ENCODE data around the gene PMP22. TPM values are rescaled to one million over a fixed set of nuclear protein-coding genes. Genes with fewer than 3 reads are reported as not detected.
A peak's percentile ranks its signal among the peaks of the same experiment; 100 is the strongest.

Gene PMP22
- total RNA-seq, 1 experiment from 2014 or later = 103 TPM

DNA sequence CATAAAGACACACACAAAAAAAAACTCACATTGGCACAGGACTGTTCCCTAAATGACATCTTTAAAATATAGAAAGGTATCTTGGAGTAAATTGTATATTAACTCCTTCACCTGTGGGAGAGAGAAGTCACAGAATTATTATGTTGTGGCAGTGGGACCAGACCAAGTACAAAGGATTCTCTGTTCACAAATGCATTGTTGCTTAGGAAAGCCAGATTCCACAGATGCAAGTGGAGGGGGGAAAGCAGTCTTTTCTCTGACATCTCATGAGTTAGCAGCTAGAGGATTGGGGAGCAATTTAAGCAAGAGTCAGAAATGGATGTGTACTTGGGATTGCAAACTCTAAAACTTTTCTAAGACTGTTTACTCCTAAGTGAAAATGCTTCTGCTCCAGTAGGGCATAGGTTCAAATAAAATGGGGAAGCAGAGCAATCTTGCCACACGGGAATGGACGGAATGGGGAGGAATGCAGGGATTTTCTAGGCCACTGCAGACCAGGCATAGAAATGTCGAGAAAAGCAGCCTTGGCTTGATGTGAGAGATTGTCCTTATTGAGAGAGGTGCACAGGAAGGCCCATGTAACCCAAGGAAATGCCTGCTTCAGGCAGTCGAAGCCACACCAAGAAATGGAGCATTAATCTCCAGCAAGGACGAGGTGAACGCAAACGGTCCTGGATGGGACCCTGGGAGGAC lies 4.1 kb upstream of the PMP22 start:
- Histone ChIP-seq H3K4me1 (replicated peaks) (peaks cover 37% of the 10 kb centered on the region), H3K4me3 (no peak overlapping the region), H3K36me3 (no peaks in the 10 kb centered on the region), H3K27ac (no peak overlapping the region), H3K27me3 (replicated peaks) (no peaks in the 10 kb centered on the region), H3K9me3 (replicated peaks) (no peaks in the 10 kb centered on the region)
- no peak for DNase-seq (ENCODE audit: low read depth in 1 of 2, low spot score in 2 of 2)

DNA sequence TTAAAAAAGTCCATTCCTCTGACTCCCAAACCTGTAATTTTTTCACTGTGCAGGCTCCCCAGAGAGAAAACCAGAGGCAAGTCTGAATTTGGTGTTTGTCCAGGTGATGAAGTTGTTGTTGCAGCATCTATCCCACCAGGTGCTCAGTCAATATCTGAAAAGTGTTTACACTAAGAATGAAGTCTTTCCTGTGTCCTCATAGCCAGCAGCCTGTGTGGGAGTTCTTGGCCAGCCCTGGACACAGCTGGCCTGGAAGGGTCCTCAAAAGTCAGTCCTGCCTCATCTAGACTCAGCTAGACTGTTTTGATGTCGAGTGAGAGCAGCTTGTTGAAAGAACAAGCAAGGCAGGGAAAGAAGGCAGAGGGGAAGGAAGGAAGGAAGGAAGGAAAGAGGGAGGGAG lies 3.3 kb upstream of the PMP22 start:
- no peak for DNase-seq (ENCODE audit: low read depth in 1 of 2, low spot score in 2 of 2)
- Histone ChIP-seq H3K4me1 (replicated peaks) (peaks cover 36% of the 10 kb centered on the region), H3K27ac (no peak overlapping the region), H3K36me3 (no peaks in the 10 kb centered on the region), H3K27me3 (replicated peaks) (no peaks in the 10 kb centered on the region), H3K4me3 (no peak overlapping the region), H3K9me3 (replicated peaks) (no peaks in the 10 kb centered on the region)

DNA sequence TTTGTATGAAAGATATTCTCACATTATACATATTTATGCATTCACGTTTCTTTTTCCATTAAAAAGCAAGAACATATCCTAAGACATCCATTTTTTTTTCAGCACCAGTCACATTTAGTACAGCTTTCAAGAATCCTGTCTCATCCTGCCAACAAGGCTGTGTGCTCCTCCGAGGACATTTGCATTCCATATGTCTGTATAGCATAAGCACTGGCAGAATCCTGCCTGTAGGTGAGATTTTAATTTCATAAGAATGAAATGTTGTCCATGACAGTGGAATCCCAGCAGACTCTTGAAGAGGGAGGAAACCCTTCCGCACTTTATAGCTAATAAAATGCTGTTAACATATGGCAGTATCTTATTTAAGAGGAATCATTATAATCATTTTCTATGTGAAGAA lies 2.9 kb upstream of the PMP22 start:
- H3K4me3 ChIP-seq = no peak overlapping the region
- peaks cover 38% of the 10 kb centered on the region for H3K4me1 ChIP-seq (replicated peaks)
- H3K36me3 ChIP-seq = no peaks in the 10 kb centered on the region
- no peaks in the 10 kb centered on the region for H3K27me3 ChIP-seq (replicated peaks)
- no peak overlapping the region for H3K27ac ChIP-seq
- no peaks in the 10 kb centered on the region for H3K9me3 ChIP-seq (replicated peaks)
- DNase-seq (ENCODE audit: low read depth in 1 of 2, low spot score in 2 of 2) = no peak

DNA sequence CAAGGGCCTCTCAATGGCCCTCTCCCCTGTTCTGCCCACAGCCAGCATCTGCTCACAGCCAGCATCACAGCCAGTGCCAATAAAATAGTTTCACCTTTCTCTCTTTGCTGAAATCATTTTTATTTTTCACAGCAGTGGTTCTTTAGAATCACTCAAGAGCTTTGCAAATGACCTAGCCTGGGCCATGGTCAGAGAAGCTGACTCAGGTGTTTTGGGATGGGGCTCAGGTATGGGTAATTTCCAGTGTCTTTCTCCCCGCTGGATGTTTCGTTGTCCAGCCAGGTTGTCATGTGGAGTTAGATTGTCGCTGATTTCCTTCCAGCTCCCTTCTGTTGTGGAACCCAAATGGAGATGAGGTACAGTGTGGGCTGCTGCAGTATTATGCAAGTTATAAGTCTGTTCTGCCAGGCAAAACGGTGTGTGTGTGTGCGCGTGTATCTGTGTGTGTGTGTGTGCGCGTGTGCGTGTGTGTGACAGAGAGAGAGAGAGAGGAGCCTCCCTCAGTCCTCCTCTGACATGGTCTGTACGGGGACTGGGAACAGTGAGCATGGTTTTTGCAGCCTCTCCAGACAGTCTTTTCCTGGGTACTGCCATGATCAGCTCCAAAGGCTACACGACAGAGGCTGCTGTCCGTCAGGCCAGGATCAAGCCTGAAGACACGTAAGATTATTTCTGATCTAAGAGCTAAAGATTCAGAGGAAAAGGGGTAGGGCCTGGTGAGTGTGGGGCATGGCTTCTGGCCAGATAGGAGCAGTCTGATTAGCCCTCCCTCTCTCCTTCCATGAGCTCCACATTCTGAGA lies 1.4 kb upstream of the PMP22 start:
- Histone ChIP-seq H3K27ac (no peak overlapping the region), H3K4me1 (replicated peaks) (peaks cover 28% of the 10 kb centered on the region), H3K9me3 (replicated peaks) (no peaks in the 10 kb centered on the region), H3K36me3 (peaks cover 3% of the 10 kb centered on the region; the same call in 1 of the 2 replicates), H3K27me3 (replicated peaks) (no peaks in the 10 kb centered on the region), H3K4me3 (no peak overlapping the region)
- no peak for DNase-seq (ENCODE audit: low read depth in 1 of 2, low spot score in 2 of 2)

DNA sequence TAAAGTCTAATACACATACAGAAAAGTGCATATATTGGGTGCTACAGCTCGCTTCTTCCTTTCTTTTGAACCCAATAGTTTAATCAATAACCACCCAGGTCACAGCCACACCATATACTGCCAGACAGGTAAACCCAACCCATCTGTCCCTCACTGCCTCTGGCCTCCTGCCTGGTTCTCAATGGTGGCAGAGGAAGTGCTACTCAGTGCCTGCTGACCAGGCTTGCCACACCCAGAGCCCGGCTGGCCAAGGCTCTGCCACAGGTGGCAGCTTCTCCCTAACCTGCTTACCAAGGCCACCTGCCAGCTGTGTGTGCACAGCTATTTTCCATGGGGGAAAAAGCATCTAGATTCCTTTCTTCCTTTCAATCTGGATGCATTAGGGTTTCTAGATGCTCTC lies 584 bp downstream of the PMP22 start:
- H3K27me3 ChIP-seq (replicated peaks) = no peaks in the 10 kb centered on the region
- H3K4me3 ChIP-seq = no peak overlapping the region
- no peaks in the 10 kb centered on the region for H3K9me3 ChIP-seq (replicated peaks)
- no peak for DNase-seq (ENCODE audit: low read depth in 1 of 2, low spot score in 2 of 2)
- peaks cover 21% of the 10 kb centered on the region for H3K4me1 ChIP-seq (replicated peaks)
- H3K36me3 ChIP-seq = peaks cover 20% of the 10 kb centered on the region
- no peak overlapping the region for H3K27ac ChIP-seq

DNA sequence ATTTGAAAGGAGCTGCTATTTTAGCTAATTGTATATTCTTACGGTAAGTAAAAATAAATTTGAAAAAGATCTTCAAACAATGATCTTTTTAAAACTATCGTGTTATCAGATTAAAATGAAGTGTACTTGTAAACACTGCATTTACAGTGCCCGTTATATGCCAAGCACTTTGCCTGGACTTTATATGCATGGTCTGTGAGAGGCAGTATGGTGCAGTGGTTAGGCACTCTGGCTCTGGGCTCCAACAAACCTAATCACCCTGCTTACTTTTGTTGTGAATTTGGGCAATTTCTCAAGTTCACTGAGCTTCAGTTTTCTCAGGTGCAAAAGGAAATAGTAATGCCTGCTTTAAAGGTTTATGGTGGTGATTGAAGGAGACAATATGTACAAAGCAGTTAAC lies 1.4 kb downstream of the PMP22 start:
- H3K4me3 ChIP-seq = no peak overlapping the region
- H3K27ac ChIP-seq = peak overlapping the region; percentile 74

DNA sequence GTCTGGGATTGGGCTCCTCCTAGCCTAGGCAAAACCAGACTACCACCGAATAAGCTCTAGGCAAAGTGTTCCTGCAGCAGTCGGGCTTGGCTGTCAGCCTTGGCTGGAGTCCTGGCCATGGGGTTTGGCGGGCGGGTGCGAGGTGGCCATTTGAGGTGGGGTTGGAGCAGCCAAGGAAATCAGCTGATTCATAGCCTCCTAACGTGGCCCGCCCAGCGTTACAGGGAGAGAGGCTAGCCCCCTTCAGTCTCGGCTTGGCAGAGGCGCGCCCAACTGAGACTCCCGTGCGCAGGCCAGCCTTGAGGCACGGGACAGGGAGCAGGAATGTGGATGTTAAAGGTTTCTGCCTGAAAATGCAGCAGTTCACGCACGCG lies 1.9 kb downstream of the PMP22 start:
- DNase-seq (ENCODE audit: low read depth in 1 of 2, low spot score in 2 of 2) = peak; percentile 72 to 87
- H3K36me3 ChIP-seq = peaks cover 33% of the 10 kb centered on the region
- no peaks in the 10 kb centered on the region for H3K27me3 ChIP-seq (replicated peaks)
- peaks cover 22% of the 10 kb centered on the region for H3K4me1 ChIP-seq (replicated peaks)
- no peaks in the 10 kb centered on the region for H3K9me3 ChIP-seq (replicated peaks)
- H3K27ac ChIP-seq = peak overlapping the region; percentile 74
- H3K4me3 ChIP-seq = peak overlapping the region; percentile 57

More for the DNA sequence above, 1.4 kb downstream of the PMP22 start:
- no peak for DNase-seq (ENCODE audit: low read depth in 1 of 2, low spot score in 2 of 2)
- Histone ChIP-seq H3K4me1 (replicated peaks) (peaks cover 21% of the 10 kb centered on the region), H3K9me3 (replicated peaks) (no peaks in the 10 kb centered on the region), H3K36me3 (peaks cover 28% of the 10 kb centered on the region), H3K27me3 (replicated peaks) (no peaks in the 10 kb centered on the region)

DNA sequence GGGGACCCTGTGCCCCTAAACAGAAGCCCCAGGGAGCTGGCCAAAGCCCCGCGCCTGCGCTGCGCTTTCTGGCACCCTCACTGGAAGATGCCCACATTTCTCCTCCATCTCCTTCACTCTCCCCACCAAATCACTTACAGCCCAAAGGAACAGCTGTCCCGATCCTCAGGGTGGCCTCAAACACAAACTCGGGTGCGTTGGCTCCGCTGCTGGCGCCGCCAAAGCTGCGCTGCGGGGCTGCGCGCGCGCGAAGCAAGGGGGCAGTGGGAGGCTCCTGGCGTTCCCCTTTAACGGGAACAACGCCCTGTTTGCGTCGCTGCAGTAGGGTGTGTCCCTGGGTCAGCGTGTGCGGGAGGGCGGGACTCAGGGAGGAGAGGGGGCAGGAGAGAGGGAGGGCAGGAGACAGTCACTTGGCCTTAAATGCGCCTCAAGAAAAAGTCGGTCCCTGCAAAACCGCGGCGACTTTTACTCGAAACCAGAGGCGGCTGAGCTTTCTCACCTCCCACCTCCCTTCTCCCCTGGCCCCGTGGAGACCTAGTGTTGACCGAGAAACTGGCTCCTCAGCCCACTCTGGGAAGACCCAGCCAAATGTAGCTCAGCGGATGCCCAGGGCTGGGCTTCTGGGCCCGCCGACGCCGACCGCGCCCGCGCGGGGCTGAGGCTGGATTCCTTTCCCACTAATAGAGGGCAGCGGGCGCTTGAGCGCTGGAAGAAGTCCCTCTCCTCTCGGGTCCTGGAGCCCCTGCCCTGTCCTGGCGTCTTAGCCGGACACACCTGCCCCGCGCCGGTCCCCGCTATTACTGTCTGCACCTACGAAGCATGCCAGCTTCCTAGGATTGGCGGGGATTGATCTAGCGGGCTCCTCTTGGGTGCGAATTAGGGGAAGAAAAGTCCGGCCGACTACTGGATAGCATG lies 2.6 kb downstream of the PMP22 start:
- H3K4me1 ChIP-seq (replicated peaks) = peaks cover 28% of the 10 kb centered on the region
- H3K9me3 ChIP-seq (replicated peaks) = no peaks in the 10 kb centered on the region
- H3K27me3 ChIP-seq (replicated peaks) = no peaks in the 10 kb centered on the region
- peak overlapping the region; percentile 74 for H3K27ac ChIP-seq
- peaks cover 39% of the 10 kb centered on the region for H3K36me3 ChIP-seq
- DNase-seq (ENCODE audit: low read depth in 1 of 2, low spot score in 2 of 2) = peak; percentile 92 to 95
- H3K4me3 ChIP-seq = peak overlapping the region; percentile 57

DNA sequence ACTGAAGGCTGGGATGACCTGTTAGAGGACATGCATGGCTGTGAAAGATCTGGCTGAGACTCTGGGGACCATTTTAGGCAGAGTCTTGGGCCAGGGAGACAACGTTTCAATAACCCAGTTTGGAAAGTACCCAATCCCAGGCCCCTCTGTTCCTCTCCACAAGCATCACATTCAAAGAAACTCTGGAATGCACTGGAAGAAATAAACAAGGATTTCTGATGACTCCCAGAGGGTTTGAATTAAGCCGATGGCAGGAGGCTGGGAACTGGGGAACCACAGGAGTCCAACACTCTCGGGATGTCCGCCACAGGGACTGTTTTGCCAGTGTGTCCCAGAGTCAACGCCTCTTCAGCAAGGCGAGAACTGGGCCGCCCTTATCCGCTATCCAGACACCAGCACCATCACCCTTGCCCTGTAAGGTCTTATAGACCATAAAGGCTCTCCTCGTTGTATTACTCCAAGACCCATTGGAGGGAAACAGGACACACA lies 3.3 kb downstream of the PMP22 start:
- peak overlapping the region; percentile 74 for H3K27ac ChIP-seq
- peak overlapping the region; percentile 57 for H3K4me3 ChIP-seq
- peaks cover 35% of the 10 kb centered on the region for H3K4me1 ChIP-seq (replicated peaks)
- peak; percentile 51 to 62 for DNase-seq (ENCODE audit: low read depth in 1 of 2, low spot score in 2 of 2)
- H3K9me3 ChIP-seq (replicated peaks) = no peaks in the 10 kb centered on the region
- peaks cover 46% of the 10 kb centered on the region for H3K36me3 ChIP-seq
- no peaks in the 10 kb centered on the region for H3K27me3 ChIP-seq (replicated peaks)

DNA sequence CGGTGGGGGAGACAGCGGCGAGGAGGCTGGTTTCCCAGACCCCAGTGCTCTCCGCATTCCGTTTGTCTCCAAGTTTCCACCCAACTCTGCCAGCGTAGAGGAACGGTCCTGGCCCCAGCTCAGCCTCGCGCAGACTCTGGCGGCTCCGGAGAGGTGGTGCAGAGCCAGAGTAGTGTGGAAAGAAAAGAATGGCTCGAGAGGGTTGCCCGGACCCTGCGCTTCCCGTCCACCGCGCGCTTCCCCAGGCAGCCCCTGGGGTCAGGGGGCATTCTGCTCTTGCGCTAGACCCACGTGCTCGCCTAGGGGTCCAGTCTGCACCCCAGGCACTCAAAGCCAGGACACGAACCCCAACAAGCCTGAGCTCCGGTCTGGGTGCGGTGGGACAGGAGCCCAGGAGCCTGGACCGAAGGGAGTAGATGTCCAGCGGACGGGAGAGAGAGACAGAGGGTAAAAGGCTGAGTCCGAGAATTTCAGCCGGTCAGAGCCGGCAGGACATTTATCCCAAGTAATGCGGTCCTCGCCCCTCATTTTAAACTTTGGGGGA lies 3.8 kb downstream of the PMP22 start:
- peak overlapping the region; percentile 57 for H3K4me3 ChIP-seq
- H3K27ac ChIP-seq = peak overlapping the region; percentile 74
- peak; percentile 64 to 80 for DNase-seq (ENCODE audit: low read depth in 1 of 2, low spot score in 2 of 2)
- no peaks in the 10 kb centered on the region for H3K9me3 ChIP-seq (replicated peaks)
- H3K27me3 ChIP-seq (replicated peaks) = no peaks in the 10 kb centered on the region
- H3K4me1 ChIP-seq (replicated peaks) = peaks cover 35% of the 10 kb centered on the region
- peaks cover 52% of the 10 kb centered on the region for H3K36me3 ChIP-seq

DNA sequence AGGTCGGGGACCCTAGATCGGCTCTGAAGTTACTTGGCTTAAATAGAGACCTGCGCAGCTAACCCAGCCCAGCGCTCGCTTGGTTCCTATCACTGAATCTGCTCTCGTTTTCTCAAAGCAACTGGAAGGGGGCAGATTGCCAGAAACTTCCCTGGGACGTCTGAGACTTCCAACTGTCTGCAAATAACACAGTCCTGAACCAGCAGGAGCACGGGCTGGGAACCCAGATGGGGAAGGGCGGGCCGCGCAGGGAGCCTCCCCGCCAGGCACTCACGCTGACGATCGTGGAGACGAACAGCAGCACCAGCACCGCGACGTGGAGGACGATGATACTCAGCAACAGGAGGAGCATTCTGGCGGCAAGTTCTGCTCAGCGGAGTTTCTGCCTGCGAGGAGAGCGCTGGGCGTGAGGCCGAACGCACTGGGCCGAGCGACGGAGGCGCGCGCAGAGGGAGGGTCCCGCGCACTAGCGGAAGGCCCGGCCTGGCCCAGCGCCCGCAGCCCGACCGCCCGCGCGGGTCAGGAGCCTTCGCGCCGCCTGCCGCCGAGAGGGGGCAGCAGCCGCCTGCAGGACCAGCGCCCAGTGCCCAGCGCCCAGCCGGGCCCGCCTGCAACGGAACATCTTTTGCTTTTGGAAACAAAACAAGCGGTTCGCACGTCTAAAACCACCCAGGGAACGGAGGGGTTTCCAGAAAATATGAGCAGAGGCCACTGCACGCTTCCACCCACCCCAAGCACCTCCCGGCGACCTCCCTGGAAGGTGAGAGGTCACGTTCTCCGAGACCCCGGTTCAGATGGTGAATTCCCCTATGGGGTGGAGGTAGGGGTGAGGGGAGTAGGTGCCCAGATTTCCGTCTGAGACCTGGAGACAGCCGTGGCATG lies 4.5 kb downstream of the PMP22 start:
- H3K4me1 ChIP-seq (replicated peaks) = peaks cover 35% of the 10 kb centered on the region
- DNase-seq (ENCODE audit: low read depth in 1 of 2, low spot score in 2 of 2) = peak; percentile 82 to 88
- H3K36me3 ChIP-seq = peaks cover 59% of the 10 kb centered on the region
- H3K27ac ChIP-seq = peak overlapping the region; percentile 74
- peak overlapping the region; percentile 57 for H3K4me3 ChIP-seq
- H3K27me3 ChIP-seq (replicated peaks) = no peaks in the 10 kb centered on the region
- H3K9me3 ChIP-seq (replicated peaks) = no peaks in the 10 kb centered on the region

DNA sequence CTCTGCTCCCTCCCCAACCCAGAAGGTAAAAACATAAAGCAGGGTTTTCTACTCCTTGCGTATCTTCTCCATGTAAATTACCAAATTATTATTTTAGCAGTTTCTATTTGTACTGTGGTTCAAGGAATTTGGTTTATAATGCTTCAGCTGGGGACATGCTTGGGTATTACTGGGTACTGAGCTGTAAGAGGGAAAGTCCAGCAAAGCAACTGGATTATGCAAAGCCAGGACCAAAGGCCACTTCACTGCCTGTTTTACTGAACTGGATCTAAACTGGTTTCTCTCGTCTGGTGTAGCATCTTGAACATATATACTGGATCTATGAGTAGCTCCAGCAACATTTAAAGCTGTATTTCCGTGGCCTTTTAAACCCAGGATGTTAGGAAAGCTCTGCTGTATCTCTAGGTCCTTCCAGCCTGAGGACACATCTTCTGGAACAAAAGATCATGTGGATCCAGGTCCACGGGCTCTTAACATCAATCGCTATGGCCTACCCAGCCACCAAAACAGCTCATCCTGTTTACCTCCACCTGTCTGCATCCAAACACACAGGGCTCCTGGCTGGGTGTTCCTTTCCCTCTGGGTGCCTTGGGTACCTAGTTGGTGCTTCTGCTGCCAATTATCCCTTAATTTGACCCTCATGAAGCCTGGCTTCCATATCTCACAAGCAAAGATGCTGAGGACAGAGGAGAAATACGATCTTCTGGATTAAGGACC lies 7.2 kb downstream of the PMP22 start:
- Histone ChIP-seq H3K4me3 (no peak overlapping the region), H3K9me3 (replicated peaks) (no peaks in the 10 kb centered on the region), H3K36me3 (peaks cover 85% of the 10 kb centered on the region), H3K27ac (peak overlapping the region; percentile 82), H3K27me3 (replicated peaks) (no peaks in the 10 kb centered on the region), H3K4me1 (replicated peaks) (peaks cover 24% of the 10 kb centered on the region)
- no peak for DNase-seq (ENCODE audit: low read depth in 1 of 2, low spot score in 2 of 2)

Data from SJSA1 (cell line).